H9 (cell line): Measurements from ENCODE around the gene MUC15. TPM values are rescaled to one million over a fixed set of nuclear protein-coding genes. Genes with fewer than 3 reads are reported as not detected.

Source experiments
- DNase-seq: peaks from one replicate; pipeline ENCODE4 v3.0.0-alpha.2; 2017
- H2AFZ ChIP-seq: one replicate; pipeline ENCODE4 v1.6.1; 2013; ENCODE audit warnings: mild to moderate bottlenecking, low read length, control low read depth, moderate library complexity
- H2AK5ac ChIP-seq: 2 replicates; pipeline ENCODE4 v1.6.1; 2013; ENCODE audit warnings: low read length, control low read depth, mixed read lengths; ENCODE audit not compliant: insufficient read length
- H2BK120ac ChIP-seq: one replicate; pipeline ENCODE4 v1.6.1; 2013; ENCODE audit warnings: low read depth, mild to moderate bottlenecking, low read length, control low read depth, inconsistent platforms; ENCODE audit not compliant: poor library complexity, severe bottlenecking
- H2BK12ac ChIP-seq: 2 replicates; pipeline ENCODE4 v1.6.1; 2013; ENCODE audit warnings: low read length, control low read depth, mixed read lengths, low read depth; ENCODE audit not compliant: insufficient read length
- H2BK15ac ChIP-seq: 2 replicates; pipeline ENCODE4 v1.6.1; 2013; ENCODE audit warnings: low read depth, low read length, control low read depth
- H2BK20ac ChIP-seq: one replicate; pipeline ENCODE4 v1.6.1; 2013; ENCODE audit warnings: low read depth, mild to moderate bottlenecking, low read length, control low read depth, inconsistent platforms; ENCODE audit not compliant: poor library complexity, severe bottlenecking
- H2BK5ac ChIP-seq: 2 replicates; pipeline ENCODE4 v1.6.1; 2013; ENCODE audit warnings: low read length, control low read depth, mixed read lengths; ENCODE audit not compliant: insufficient read length
- H3K14ac ChIP-seq: 2 replicates; pipeline ENCODE4 v1.6.1; 2013; ENCODE audit warnings: low read length, control low read depth; ENCODE audit not compliant: insufficient read depth
- H3K18ac ChIP-seq: 2 replicates; pipeline ENCODE4 v1.6.1; 2013; ENCODE audit warnings: low read depth, mild to moderate bottlenecking, mixed read lengths, low read length, control low read depth; ENCODE audit not compliant: insufficient read length
- H3K23ac ChIP-seq: 2 replicates; pipeline ENCODE4 v1.6.1; 2013; ENCODE audit warnings: low read length, control low read depth, mixed read lengths, low read depth; ENCODE audit not compliant: insufficient read length
- H3K23me2 ChIP-seq: 2 replicates; pipeline ENCODE4 v1.6.1; 2013; ENCODE audit warnings: low read depth, mild to moderate bottlenecking, mixed read lengths, low read length, control low read depth; ENCODE audit not compliant: insufficient read length, poor library complexity, severe bottlenecking
- H3K27ac ChIP-seq: 2 replicates; pipeline ENCODE4 v1.5.1; 2013; ENCODE audit warnings: low read length, control low read depth, mixed read lengths, low read depth; ENCODE audit not compliant: insufficient read length
- H3K27me3 ChIP-seq: 2 replicates; pipeline ENCODE4 v1.6.1; 2013; ENCODE audit warnings: low read length, control low read depth, inconsistent platforms; ENCODE audit not compliant: insufficient read depth
- H3K4ac ChIP-seq: 2 replicates; pipeline ENCODE4 v1.6.1; 2013; ENCODE audit warnings: low read depth, mild to moderate bottlenecking, control low read depth, inconsistent platforms, low read length, moderate library complexity
- H3K4me1 ChIP-seq: 2 replicates; pipeline ENCODE4 v1.6.1; 2013; ENCODE audit warnings: low read length, control low read depth, inconsistent platforms; ENCODE audit not compliant: insufficient read depth
- H3K4me2 ChIP-seq: 2 replicates; pipeline ENCODE4 v1.6.1; 2013; ENCODE audit warnings: low read length, control low read depth, mixed read lengths; ENCODE audit not compliant: insufficient read length, insufficient read depth
- H3K56ac ChIP-seq: 2 replicates; pipeline ENCODE4 v1.6.1; 2013; ENCODE audit warnings: low read depth, mild to moderate bottlenecking, mixed read lengths, low read length, control low read depth; ENCODE audit not compliant: insufficient read length
- H3K79me1 ChIP-seq: 2 replicates; pipeline ENCODE4 v1.6.1; 2013; ENCODE audit warnings: low read depth, mild to moderate bottlenecking, moderate library complexity, low read length, control low read depth, inconsistent platforms; ENCODE audit not compliant: insufficient read depth, poor library complexity, severe bottlenecking
- H3K79me2 ChIP-seq: 2 replicates; pipeline ENCODE4 v1.6.1; 2013; ENCODE audit warnings: low read length, control low read depth, inconsistent platforms; ENCODE audit not compliant: insufficient read depth
- H3K9ac ChIP-seq: 2 replicates; pipeline ENCODE4 v1.6.1; 2013; ENCODE audit warnings: low read length, control low read depth, mixed read lengths; ENCODE audit not compliant: insufficient read length; ENCODE audit errors: extremely low read depth
- H3K9me3 ChIP-seq: one replicate; pipeline ENCODE4 v1.6.1; 2013; ENCODE audit warnings: low read depth, low read length, inconsistent platforms; ENCODE audit not compliant: control insufficient read depth
- H3T11ph ChIP-seq: one replicate; pipeline ENCODE4 v1.6.1; 2013; ENCODE audit warnings: mild to moderate bottlenecking, low read length, control low read depth, inconsistent platforms
- H4K20me1 ChIP-seq: one replicate; pipeline ENCODE4 v1.6.1; 2013; ENCODE audit not compliant: control insufficient read depth, insufficient read length, insufficient read depth
- H4K5ac ChIP-seq: 2 replicates; pipeline ENCODE4 v1.6.1; 2013; ENCODE audit warnings: low read depth, mild to moderate bottlenecking, mixed read lengths, low read length, control low read depth; ENCODE audit not compliant: insufficient read length
- H4K8ac ChIP-seq: replicated peaks from 2 replicates; pipeline ENCODE4 v1.6.1; 2013; ENCODE audit warnings: low read length, control low read depth, mixed read lengths, low read depth; ENCODE audit not compliant: insufficient read length
- H4K91ac ChIP-seq: 2 replicates; pipeline ENCODE4 v1.6.1; 2013; ENCODE audit warnings: low read depth, mild to moderate bottlenecking, moderate library complexity, mixed read lengths, low read length, control low read depth; ENCODE audit not compliant: insufficient read length
- H3K27ac Mint-ChIP-seq, 3 experiments: 2 replicates in 2 of 3; 3 replicates in 1 of 3; pipeline ENCODE4 v1.8.0; 2020 to 2021; ENCODE audit warnings: mixed read lengths in 3 of 3, mild to moderate bottlenecking in 1 of 3, moderate library complexity in 1 of 3
- H3K27me3 Mint-ChIP-seq: 2 replicates; pipeline ENCODE4 v1.8.0; 2021; ENCODE audit warnings: low read depth, mild to moderate bottlenecking, moderate library complexity, mixed read lengths
- H3K36me3 Mint-ChIP-seq, 3 experiments: 2 replicates in 2 of 3; 3 replicates in 1 of 3; pipeline ENCODE4 v1.8.0; 2020 to 2021; ENCODE audit warnings: low read depth in 3 of 3, mixed read lengths in 3 of 3; ENCODE audit not compliant: insufficient read depth in 1 of 3
- H3K4me1 Mint-ChIP-seq, 2 experiments: 2 replicates each; pipeline ENCODE4 v1.8.0; 2020; ENCODE audit warnings: mixed read lengths in 2 of 2
- H3K4me3 Mint-ChIP-seq, 2 experiments: 2 replicates in 1 of 2; 3 replicates in 1 of 2; pipeline ENCODE4 v1.8.0; 2020 to 2021; ENCODE audit warnings: mild to moderate bottlenecking in 2 of 2, mixed read lengths in 2 of 2, moderate library complexity in 1 of 2
- H3K9me3 Mint-ChIP-seq, 2 experiments: 2 replicates in 1 of 2; 3 replicates in 1 of 2; pipeline ENCODE4 v1.8.0; 2020; ENCODE audit warnings: mild to moderate bottlenecking in 2 of 2, mixed read lengths in 2 of 2, moderate library complexity in 1 of 2
- CTCF ChIP-seq: fragments of 200-600 bp; sonication (generic); conservative IDR thresholded peaks from 3 replicates; pipeline ENCODE4 v1.8.0; 2021; ENCODE audit warnings: antibody characterized with exemption, mild to moderate bottlenecking
- WGBS: extraction: QIAGEN DNeasy Blood & Tissue Kit; methylation state at CpG from one replicate; pipeline ENCODE4 v1.1.7; 2013; ENCODE audit warnings: missing lambda C conversion rate, low lambda C conversion rate, mixed read lengths; ENCODE audit not compliant: insufficient read length; ENCODE audit errors: extremely low coverage; 5-methylcytosine and 5-hydroxymethylcytosine counted together
- total RNA-seq: library from RNA; stranded (reverse); gene quantifications from 2 replicates; pipeline ENCODE4 v1.2.1, GENCODE V29; 2021

MUC15 gene
- total RNA-seq, 1 experiment from 2014 or later: not detected

DNA sequence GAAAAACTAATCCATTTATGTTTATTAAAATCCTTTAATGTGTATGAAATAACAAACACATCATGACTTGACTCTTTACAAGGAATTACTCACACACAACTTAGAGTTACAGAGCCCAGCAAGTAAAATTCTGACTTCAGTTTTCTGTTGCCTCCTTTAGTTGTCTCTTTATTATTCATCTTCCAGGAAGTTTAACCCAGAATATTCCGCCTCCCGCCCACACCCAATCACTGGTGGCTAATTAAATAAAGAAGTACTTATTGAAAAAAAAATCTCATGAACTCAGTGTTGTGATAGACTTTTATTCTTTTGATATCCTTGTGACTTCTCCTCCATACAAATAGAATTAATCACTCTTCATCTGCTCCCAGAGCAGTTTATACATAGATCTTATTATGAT is 61.9 kb downstream of the MUC15 start:
- Mint-ChIP-seq H3K9me3 (no peaks in the 10 kb centered on the region), H3K27me3 (no peaks in the 10 kb centered on the region; the same call in 1 of the 2 replicates)
- H2BK20ac ChIP-seq: no peak overlapping the region

More for the DNA sequence above, 61.9 kb downstream of the MUC15 start:
- H3K14ac ChIP-seq: no peak overlapping the region
- no peak overlapping the region for H3K4ac ChIP-seq
- no peaks in the 10 kb centered on the region for H3K9me3 ChIP-seq
- H2BK120ac ChIP-seq: no peak overlapping the region
- no peaks in the 10 kb centered on the region for H3K79me1 ChIP-seq
- H4K8ac ChIP-seq: no peak overlapping the region
- no peak overlapping the region for H3K4me2 ChIP-seq
- no peak overlapping the region for H3T11ph ChIP-seq
- no peak overlapping the region for H2AK5ac ChIP-seq
- no peaks in the 10 kb centered on the region for H3K4me1 Mint-ChIP-seq
- no peak overlapping the region for H4K5ac ChIP-seq
- no peak overlapping the region for H3K27ac ChIP-seq
- no peaks in the 10 kb centered on the region for H3K27me3 ChIP-seq
- H3K27ac Mint-ChIP-seq: no peak overlapping the region
- no peak overlapping the region for H4K91ac ChIP-seq
- H3K23me2 ChIP-seq: no peaks in the 10 kb centered on the region
- no peaks in the 10 kb centered on the region for H3K4me1 ChIP-seq
- H3K36me3 Mint-ChIP-seq: no peaks in the 10 kb centered on the region
- H3K4me3 Mint-ChIP-seq: no peak overlapping the region
- H2BK15ac ChIP-seq: no peak overlapping the region
- no peak for TF ChIP-seq CTCF
- H4K20me1 ChIP-seq: no peaks in the 10 kb centered on the region
- no peak overlapping the region for H2AFZ ChIP-seq
- no peak overlapping the region for H3K9ac ChIP-seq
- no peak overlapping the region for H2BK12ac ChIP-seq
- DNase-seq: no peak
- no peaks in the 10 kb centered on the region for H3K79me2 ChIP-seq
- no peak overlapping the region for H3K56ac ChIP-seq
- no CpG with 5 or more reads among the region's 2 CpGs for WGBS
- no peak overlapping the region for H3K18ac ChIP-seq
- H2BK5ac ChIP-seq: no peak overlapping the region
- no peak overlapping the region for H3K23ac ChIP-seq

Other genes starting within 250 kb of the MUC15 start
- gene ANO3, start 240.1 kb downstream of the MUC15 start, total RNA-seq: not detected in 2 replicates
- 2.7 and 3.2 TPM in 2 replicates for gene SLC5A12, start 149.8 kb upstream of the MUC15 start, total RNA-seq